AG09309 (cell line): Measurements from ENCODE around the gene RNU1-3.

Source experiments
- DNase-seq: peaks from one replicate; pipeline ENCODE4 v3.0.0-alpha.2; 2010; ENCODE audit warnings: low read depth
- H3K4me3 ChIP-seq: 2 replicates; pipeline ENCODE4 v1.5.1; 2011; ENCODE audit warnings: mild to moderate bottlenecking, low read depth, low read length, moderate library complexity; ENCODE audit not compliant: control insufficient read depth
- TF ChIP-seq, protein P1 (sequence below): IDR thresholded peaks from 2 replicates; pipeline ENCODE4 v1.5.1; 2011; ENCODE audit warnings: mild to moderate bottlenecking, low read depth, low read length, inconsistent platforms; ENCODE audit not compliant: insufficient read depth, control insufficient read depth; ENCODE audit errors: missing control alignments

Gene RNU1-3

DNA sequence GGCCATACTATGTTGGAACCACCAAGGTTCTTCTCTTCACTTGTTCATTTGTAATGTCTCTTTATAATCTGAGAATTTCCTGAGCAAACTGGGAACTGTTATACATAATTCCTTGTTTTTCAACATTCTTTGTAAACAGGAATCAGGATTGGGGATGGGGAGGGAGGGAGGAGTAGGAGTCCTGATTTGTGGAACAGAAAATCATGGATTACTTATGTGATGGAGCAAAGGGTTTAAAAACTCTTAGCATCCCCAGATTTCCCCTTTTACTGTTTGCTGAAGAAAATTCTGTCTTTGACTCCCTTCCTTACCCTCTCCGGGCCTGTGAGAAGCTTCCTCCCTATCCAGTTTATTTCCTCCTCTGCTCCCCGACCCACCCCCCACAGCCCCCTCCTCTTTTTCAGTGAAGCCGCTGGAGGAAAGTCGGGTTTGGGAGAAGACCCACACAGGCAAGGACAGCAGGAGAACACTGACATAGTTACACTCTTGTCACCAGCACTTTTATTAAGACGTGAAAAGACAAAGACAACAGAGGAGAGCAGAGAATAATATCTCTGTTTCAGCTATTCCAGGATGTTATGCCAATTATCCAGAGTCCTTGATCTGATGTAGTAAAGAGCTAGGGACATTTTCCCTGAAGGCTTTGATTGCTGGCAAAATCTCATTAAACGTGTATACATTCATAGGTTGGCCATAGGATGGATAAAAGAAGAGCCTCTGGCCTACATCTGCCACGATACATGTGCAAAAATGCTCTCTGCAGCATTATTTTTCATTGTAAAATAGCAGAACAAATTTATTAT is 48.8 kb downstream of the RNU1-3 start:
- TF ChIP-seq, protein P1, sequence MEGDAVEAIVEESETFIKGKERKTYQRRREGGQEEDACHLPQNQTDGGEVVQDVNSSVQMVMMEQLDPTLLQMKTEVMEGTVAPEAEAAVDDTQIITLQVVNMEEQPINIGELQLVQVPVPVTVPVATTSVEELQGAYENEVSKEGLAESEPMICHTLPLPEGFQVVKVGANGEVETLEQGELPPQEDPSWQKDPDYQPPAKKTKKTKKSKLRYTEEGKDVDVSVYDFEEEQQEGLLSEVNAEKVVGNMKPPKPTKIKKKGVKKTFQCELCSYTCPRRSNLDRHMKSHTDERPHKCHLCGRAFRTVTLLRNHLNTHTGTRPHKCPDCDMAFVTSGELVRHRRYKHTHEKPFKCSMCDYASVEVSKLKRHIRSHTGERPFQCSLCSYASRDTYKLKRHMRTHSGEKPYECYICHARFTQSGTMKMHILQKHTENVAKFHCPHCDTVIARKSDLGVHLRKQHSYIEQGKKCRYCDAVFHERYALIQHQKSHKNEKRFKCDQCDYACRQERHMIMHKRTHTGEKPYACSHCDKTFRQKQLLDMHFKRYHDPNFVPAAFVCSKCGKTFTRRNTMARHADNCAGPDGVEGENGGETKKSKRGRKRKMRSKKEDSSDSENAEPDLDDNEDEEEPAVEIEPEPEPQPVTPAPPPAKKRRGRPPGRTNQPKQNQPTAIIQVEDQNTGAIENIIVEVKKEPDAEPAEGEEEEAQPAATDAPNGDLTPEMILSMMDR, result no peak
- DNase-seq, result no peak
- H3K4me3 ChIP-seq, result no peak overlapping the region

DNA sequence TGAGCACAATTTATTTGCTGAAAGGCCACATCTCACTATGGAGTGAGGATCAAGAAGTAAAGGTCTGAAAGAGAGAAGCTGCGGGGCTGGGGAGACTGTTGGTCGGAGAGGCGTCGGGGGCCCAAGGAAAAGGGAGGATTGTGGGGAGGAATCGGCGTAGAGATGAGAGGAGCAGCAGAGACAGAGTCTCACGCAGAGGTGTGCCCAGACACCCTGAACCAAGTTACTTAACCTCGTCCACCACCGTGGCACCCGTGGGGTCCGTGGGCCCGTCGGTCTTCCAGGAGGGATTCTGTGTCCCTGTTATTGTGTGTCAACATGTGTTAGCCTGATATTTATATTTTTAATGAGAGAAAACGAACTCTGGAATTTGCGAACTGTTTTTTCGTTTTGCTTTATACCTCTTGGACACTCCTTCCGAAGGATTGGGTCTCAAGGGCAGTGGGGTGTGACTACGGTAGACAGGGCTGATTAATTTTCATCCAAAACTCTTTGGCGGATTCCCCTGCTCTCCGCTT is 49.6 kb downstream of the RNU1-3 start:
- DNase-seq, result no peak
- no peak overlapping the region for H3K4me3 ChIP-seq
- TF ChIP-seq, protein P1, result no peak
